SK-N-SH (cell line): ENCODE measurements around the gene OSBP2. TPM values are rescaled to one million over a fixed set of nuclear protein-coding genes. Genes with fewer than 3 reads are reported as not detected.

ENCODE experiments used
- CTCF ChIA-PET: fragments of 300-600, 350-600 bp; formaldehyde crosslinking; extraction: SDS; loops from one replicate; lab custom pipeline; 2021; lab: Yijun Ruan, JAX
- POLR2A ChIA-PET: fragments of 350-600 bp; sonication (Branson Sonifier 250); formaldehyde crosslinking; extraction: SDS; loops from one replicate; lab custom pipeline; 2020; ENCODE audit warnings: antibody characterized with exemption, inconsistent platforms; lab: Yijun Ruan, JAX
- DNase-seq: peaks from one replicate; pipeline ENCODE4 v3.0.0; 2012
- H2AFZ ChIP-seq: fragments of 200-600 bp; sonication (generic); 2 replicates; pipeline ENCODE4 v1.8.1; 2016; ENCODE audit warnings: antibody characterized with exemption, mild to moderate bottlenecking, low read depth
- H3F3A ChIP-seq: fragments of 200-600 bp; sonication (generic); replicated peaks from 2 replicates; pipeline ENCODE3; 2016; ENCODE audit warnings: antibody characterized with exemption, mild to moderate bottlenecking; ENCODE audit not compliant: insufficient read depth
- H3K27ac ChIP-seq, 2 experiments: fragments of 200-500 bp in 1 of 2; fragments of 200-600 bp in 1 of 2; sonication (Bioruptor generic) in 1 of 2; sonication (generic), shearing (Covaris generic) in 1 of 2; 2 replicates each; pipeline versions ENCODE4 v1.5.1 to v1.6.1; 2014 to 2016; ENCODE audit warnings: low read depth in 2 of 2, inconsistent platforms in 1 of 2, low read length in 1 of 2, mild to moderate bottlenecking in 1 of 2, mixed read lengths in 1 of 2
- H3K27me3 ChIP-seq: fragments of 200-600 bp; sonication (generic), shearing (Covaris generic); 2 replicates; pipeline ENCODE4 v1.6.1; 2016; ENCODE audit warnings: mixed run types; ENCODE audit not compliant: insufficient read depth
- H3K36me3 ChIP-seq, 2 experiments: fragments of 200-500 bp in 1 of 2; fragments of 200-600 bp in 1 of 2; sonication (Bioruptor generic) in 1 of 2; sonication (generic) in 1 of 2; replicated peaks in 1 of 2; 2 replicates each; pipeline versions ENCODE3 to v1.5.1; 2014 to 2016; ENCODE audit warnings: low read length in 1 of 2, mild to moderate bottlenecking in 1 of 2; ENCODE audit not compliant: insufficient read depth in 2 of 2, control insufficient read depth in 1 of 2
- H3K4me1 ChIP-seq, 2 experiments: fragments of 200-500 bp in 1 of 2; fragments of 200-600 bp in 1 of 2; sonication (Bioruptor generic) in 1 of 2; sonication (generic), shearing (Covaris generic) in 1 of 2; 2 replicates each; pipeline versions ENCODE4 v1.5.1 to v1.6.1; 2014 to 2016; ENCODE audit warnings: low read depth in 1 of 2, low read length in 1 of 2, mixed run types in 1 of 2; ENCODE audit not compliant: insufficient read depth in 2 of 2, control insufficient read depth in 1 of 2
- H3K4me2 ChIP-seq: fragments of 200-600 bp; sonication (generic), shearing (Covaris generic); 2 replicates; pipeline ENCODE4 v1.6.1; 2017; ENCODE audit warnings: mixed run types
- H3K4me3 ChIP-seq, 2 experiments: fragments of 200-500 bp in 1 of 2; fragments of 200-600 bp in 1 of 2; sonication (Bioruptor generic) in 1 of 2; sonication (generic), shearing (Covaris generic) in 1 of 2; 2 replicates each; pipeline versions ENCODE4 v1.5.1 to v1.8.1; 2014 to 2016; ENCODE audit warnings: low read depth in 2 of 2, inconsistent platforms in 1 of 2, low read length in 1 of 2, mild to moderate bottlenecking in 1 of 2, mixed read lengths in 1 of 2, moderate library complexity in 1 of 2
- H3K79me2 ChIP-seq: fragments of 200-600 bp; sonication (generic); 2 replicates; pipeline ENCODE4 v1.8.1; 2017; ENCODE audit warnings: mild to moderate bottlenecking; ENCODE audit not compliant: insufficient read depth
- H3K9ac ChIP-seq: fragments of 200-600 bp; sonication (generic); 2 replicates; pipeline ENCODE4 v1.6.1; 2017; ENCODE audit warnings: mixed run types
- H3K9me2 ChIP-seq: fragments of 200-600 bp; sonication (generic); 2 replicates; pipeline ENCODE4 v1.6.1; 2017; ENCODE audit warnings: mixed run types
- H3K9me3 ChIP-seq: fragments of 200-600 bp; sonication (generic); 2 replicates; pipeline ENCODE4 v1.6.1; 2017; ENCODE audit warnings: mixed run types, mild to moderate bottlenecking, moderate library complexity
- H4K20me1 ChIP-seq: fragments of 200-600 bp; sonication (generic); 2 replicates; pipeline ENCODE4 v1.6.1; 2017; ENCODE audit warnings: mild to moderate bottlenecking, mixed run types; ENCODE audit not compliant: insufficient read depth
- CTCF ChIP-seq: fragments of 200-600 bp; sonication (generic); IDR thresholded peaks from 2 replicates; pipeline ENCODE4 v1.6.1; 2017; ENCODE audit warnings: antibody characterized with exemption, mild to moderate bottlenecking, moderate library complexity
- EP300 ChIP-seq, 2 experiments: IDR thresholded peaks; 2 replicates each; pipeline versions ENCODE4 v1.4.0 to v1.6.1; 2012; ENCODE audit warnings: borderline replicate concordance in 1 of 2, low read depth in 1 of 2, low read length in 1 of 2
- FOSL2 ChIP-seq: IDR thresholded peaks from 2 replicates; pipeline ENCODE4 v1.4.0; 2012; ENCODE audit warnings: low read depth, mild to moderate bottlenecking, moderate library complexity, borderline replicate concordance
- FOXM1 ChIP-seq: IDR thresholded peaks from 2 replicates; pipeline ENCODE4 v1.4.0; 2012; ENCODE audit warnings: low read depth, mild to moderate bottlenecking
- GATA2 ChIP-seq: sonication (generic); formaldehyde crosslinking; IDR thresholded peaks from 2 replicates; pipeline ENCODE4 v1.5.0; 2020; ENCODE audit warnings: mild to moderate bottlenecking, missing genetic modification reagents
- IRF3 ChIP-seq: fragments of 150-350 bp; IDR thresholded peaks from 2 replicates; pipeline ENCODE4 v1.6.1; 2016; ENCODE audit warnings: mild to moderate bottlenecking, low read depth, low read length
- JUND ChIP-seq: IDR thresholded peaks from 2 replicates; pipeline ENCODE4 v1.4.0; 2012
- NFIC ChIP-seq: IDR thresholded peaks from 2 replicates; pipeline ENCODE4 v1.4.0; 2012; ENCODE audit warnings: borderline replicate concordance
- RAD21 ChIP-seq: IDR thresholded peaks from 2 replicates; pipeline ENCODE4 v1.6.1; 2012; ENCODE audit warnings: mild to moderate bottlenecking, low read length
- RXRA ChIP-seq: IDR thresholded peaks from 2 replicates; pipeline ENCODE4 v1.4.0; 2012; ENCODE audit warnings: low read depth, mild to moderate bottlenecking, borderline replicate concordance
- SIN3A ChIP-seq: IDR thresholded peaks from 2 replicates; pipeline ENCODE4 v1.6.1; 2012; ENCODE audit warnings: low read depth, mild to moderate bottlenecking, low read length, moderate library complexity, borderline replicate concordance
- TAF1 ChIP-seq: IDR thresholded peaks from 2 replicates; pipeline ENCODE4 v1.6.1; 2012; ENCODE audit warnings: low read depth, mild to moderate bottlenecking, low read length, moderate library complexity, borderline replicate concordance
- USF2 ChIP-seq: fragments of 150-350 bp; IDR thresholded peaks from 2 replicates; pipeline ENCODE4 v1.6.1; 2017; ENCODE audit warnings: antibody characterized with exemption, low read length, low read depth, borderline replicate concordance
- YY1 ChIP-seq: IDR thresholded peaks from 2 replicates; pipeline ENCODE4 v1.4.0; 2012; ENCODE audit warnings: low read depth, mild to moderate bottlenecking
- WGBS: methylation state at CpG from one replicate; pipeline ENCODE4 v1.1.6; 2017; ENCODE audit warnings: low lambda C conversion rate; 5-methylcytosine and 5-hydroxymethylcytosine counted together
- polyA plus RNA-seq, 3 experiments: library from polyadenylated mRNA; depleted of rRNA; stranded (reverse); fragments of >200 nt; gene quantifications; 2 replicates each; pipeline ENCODE4 v1.2.3, GENCODE V29; 2012

OSBP2 gene
- polyA plus RNA-seq, 1 of the 3 experiments (the other 2 are of a cell fraction): 3.1 TPM

GRCh38 chr22:30662040-30662439, 32.6 kb upstream of the OSBP2 start:
- no peaks in the 10 kb centered on the region for H3K27me3 ChIP-seq
- CTCF ChIA-PET: interaction anchor here (1.1 to 3.6 kb wide), 2 partner anchors 25 to 27 kb away, joined by 3 to 11 read pairs; partner anchors contain the start of gene SLC35E4
- H3K9ac ChIP-seq: no peak overlapping the region
- 80% methylated on average over 4 of the region's 4 CpGs for WGBS
- H3K4me3 ChIP-seq: no peak overlapping the region
- no peaks in the 10 kb centered on the region for H3K9me3 ChIP-seq
- POLR2A ChIA-PET: no interaction called here
- H3K4me1 ChIP-seq: peaks cover 0 to 6% of the 10 kb centered on the region in 2 experiments; a peak in 2 of 4 replicates
- H4K20me1 ChIP-seq: no peaks in the 10 kb centered on the region
- no peak for DNase-seq
- no peak overlapping the region for H3K4me2 ChIP-seq
- no peaks in the 10 kb centered on the region for H3K9me2 ChIP-seq
- TF ChIP-seq FOSL2: no peak
- TF ChIP-seq NFIC: no peak
- TF ChIP-seq RAD21: no peak
- H2AFZ ChIP-seq: no peak overlapping the region
- peaks cover 11% of the 10 kb centered on the region; the same call in 1 of the 2 replicates for H3K79me2 ChIP-seq
- no peaks in the 10 kb centered on the region for H3F3A ChIP-seq
- H3K27ac ChIP-seq: no peak overlapping the region
- peaks cover 4 to 9% of the 10 kb centered on the region in 2 experiments for H3K36me3 ChIP-seq

- no peak overlapping the region for H3K4me2 ChIP-seq
- 97% methylated on average over 11 of the region's 13 CpGs for WGBS
- CTCF ChIA-PET: interaction anchor here (3.6 kb wide), 1 partner anchor 30 kb away, joined by 11 read pairs; the partner anchor contains the start of gene SLC35E4
- H4K20me1 ChIP-seq: no peaks in the 10 kb centered on the region
- POLR2A ChIA-PET: no interaction called here
- no peak for TF ChIP-seq USF2
- TF ChIP-seq, all 33 proteins: peak for 0
- Histone ChIP-seq H3K27me3 (no peaks in the 10 kb centered on the region), H3K9me3 (no peaks in the 10 kb centered on the region), H3K36me3 (peaks cover 4 to 9% of the 10 kb centered on the region in 2 experiments), H3K9me2 (no peaks in the 10 kb centered on the region), H3K27ac (no peak overlapping the region), H2AFZ (no peak overlapping the region), H3K79me2 (peaks cover 16% of the 10 kb centered on the region; the same call in 1 of the 2 replicates), H3F3A (no peaks in the 10 kb centered on the region), H3K9ac (no peak overlapping the region), H3K4me3 (no peak overlapping the region), H3K4me1 (peaks cover 0 to 12% of the 10 kb centered on the region in 2 experiments; a peak in 2 of 4 replicates)
- DNase-seq: no peak
These were observed 29.9 kb upstream of the OSBP2 start for GRCh38 chr22:30664798-30665197.

- Histone ChIP-seq H4K20me1 (no peaks in the 10 kb centered on the region), H3K4me2 (no peak overlapping the region; the same call in 1 of the 2 replicates), H3F3A (no peaks in the 10 kb centered on the region), H3K9ac (no peak overlapping the region), H3K27ac (no peak overlapping the region), H3K79me2 (peaks cover 16% of the 10 kb centered on the region; the same call in 1 of the 2 replicates), H2AFZ (no peak overlapping the region), H3K36me3 (peaks cover 4 to 5% of the 10 kb centered on the region in 2 experiments), H3K9me2 (no peaks in the 10 kb centered on the region), H3K4me3 (no peak overlapping the region), H3K27me3 (no peaks in the 10 kb centered on the region), H3K9me3 (no peaks in the 10 kb centered on the region), H3K4me1 (peaks cover 0 to 12% of the 10 kb centered on the region in 2 experiments; a peak in 2 of 4 replicates)
- WGBS: 83% methylated on average over 2 of the region's 2 CpGs
- CTCF ChIA-PET: interaction anchor here (3.6 kb wide), 1 partner anchor 31 kb away, joined by 11 read pairs; the partner anchor contains the start of gene SLC35E4
- TF ChIP-seq FOXM1 (no peak), TAF1 (no peak), IRF3 (no peak), CTCF (no peak), EP300 (IDR thresholded peaks at IDR 0.05; ENCODE audit: borderline replicate concordance in 1 of 2, low read depth in 1 of 2, low read length in 1 of 2) (no peak), GATA2 (no peak), RXRA (no peak), SIN3A (no peak), JUND (no peak), NFIC (no peak), YY1 (no peak)
- POLR2A ChIA-PET: no interaction called here
- DNase-seq: no peak
These were observed 29.4 kb upstream of the OSBP2 start for GRCh38 chr22:30665266-30665665.
